ENCODE measurements around the gene GULP1. TPM values are rescaled to one million over a fixed set of nuclear protein-coding genes. Genes with fewer than 3 reads are reported as not detected.

The GULP1 gene
- total RNA-seq, 4 donors from 2014 or later: 34.0 to 46.3 (median 38.0) TPM

DNA sequence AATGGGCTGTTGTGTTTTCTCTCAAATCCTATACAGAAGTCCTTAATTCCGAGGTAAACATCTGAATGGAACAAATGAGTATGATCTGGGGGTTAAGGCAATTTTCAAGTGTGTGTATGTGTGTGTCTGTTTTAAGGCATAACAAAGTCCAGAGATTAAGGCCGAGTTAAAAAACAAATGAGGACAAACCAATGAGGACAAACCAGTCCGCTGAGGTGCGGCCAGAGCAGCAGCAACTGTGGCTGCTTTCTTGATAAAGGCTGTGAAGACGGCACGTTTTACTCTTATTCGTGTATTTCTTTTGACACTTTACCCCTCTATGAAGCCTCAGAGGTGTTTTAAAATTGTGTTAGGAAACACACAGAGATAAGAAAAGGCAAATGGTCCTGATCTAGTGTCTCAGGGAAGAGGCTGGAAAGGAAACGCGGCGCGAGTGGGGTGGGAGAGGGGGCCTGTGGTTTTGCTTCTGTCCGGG, 495 bp upstream of the GULP1 start:
- DNase-seq: peak; percentile 43 to 48
- TF ChIP-seq CTCF (IDR thresholded peaks at IDR 0.05) (no peak), POLR2A (IDR thresholded peaks at IDR 0.05) (peak in 1 of 2 donors; percentile 53)
- H3K36me3 ChIP-seq: no peaks in the 10 kb centered on the region
- H3K9me3 ChIP-seq: no peaks in the 10 kb centered on the region
- peak overlapping the region; percentile 45 to 77 (median 67) for H3K4me3 ChIP-seq (replicated peaks in 1 of 3)
- H3K4me1 ChIP-seq: peaks cover 6 to 13% of the 10 kb centered on the region in 2 donors
- intact Hi-C loops (cut with DNase I): no loop called here
- WGBS, 2 donors: 8 to 11% methylated on average over 12 of the region's 12 CpGs
- no peaks in the 10 kb centered on the region for H3K27me3 ChIP-seq
- peak overlapping the region; percentile 95 to 98 (median 97) for H3K27ac ChIP-seq

DNA sequence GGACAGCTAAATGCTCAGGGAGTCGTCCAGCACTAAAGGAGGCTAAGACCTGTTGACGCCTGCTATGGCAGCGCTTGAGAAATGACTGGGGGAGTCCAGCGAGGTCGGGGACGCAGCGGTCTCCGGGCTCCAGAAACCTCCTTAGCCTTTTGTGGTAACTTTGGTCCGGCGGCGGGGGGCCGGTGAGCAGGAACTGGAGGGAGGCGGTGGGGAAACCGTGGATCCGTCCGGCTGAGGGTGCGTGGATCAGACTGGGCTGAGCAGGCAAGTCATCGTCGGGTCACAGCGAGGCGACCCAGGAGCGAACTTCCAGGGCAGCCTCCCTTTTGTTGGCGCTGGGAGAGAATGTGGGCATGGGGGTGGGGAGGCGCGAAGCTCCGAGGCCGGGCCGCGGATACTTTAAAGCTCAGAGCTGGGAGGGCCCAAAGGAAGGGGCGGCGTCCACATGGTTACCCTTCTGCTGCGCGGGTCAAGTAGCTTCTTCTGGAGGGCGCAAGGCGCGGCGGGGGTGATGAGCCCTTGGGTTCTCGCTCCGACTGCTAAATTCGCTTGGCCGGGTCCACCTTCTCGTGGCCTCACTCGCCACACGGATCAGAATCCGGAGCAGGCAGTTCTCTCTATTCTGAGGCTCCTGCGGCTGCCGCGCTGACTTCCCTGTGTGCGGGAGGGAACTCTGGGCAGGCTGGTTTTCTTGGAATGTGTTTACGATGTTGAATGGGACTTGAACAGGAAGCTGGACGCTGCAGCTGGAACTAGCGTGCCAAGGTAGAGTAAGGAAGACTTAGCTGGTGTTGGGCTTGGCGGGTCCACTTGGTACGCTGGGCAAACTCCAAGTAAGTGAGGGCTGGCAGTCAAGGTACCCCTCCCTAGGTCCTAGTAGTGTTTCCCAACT, 920 bp downstream of the GULP1 start:
- Histone ChIP-seq H3K36me3 (no peaks in the 10 kb centered on the region), H3K4me3 (replicated peaks in 1 of 3) (peak overlapping the region; percentile 45 to 77 (median 67)), H3K4me1 (peaks cover 6 to 13% of the 10 kb centered on the region in 2 donors), H3K27me3 (no peaks in the 10 kb centered on the region), H3K27ac (peak overlapping the region; percentile 95 to 98 (median 97)), H3K9me3 (no peaks in the 10 kb centered on the region)
- intact Hi-C loops (cut with DNase I): no loop called here
- TF ChIP-seq POLR2A (IDR thresholded peaks at IDR 0.05) (peak; percentile 35 to 73), CTCF (IDR thresholded peaks at IDR 0.05) (no peak)
- 1 to 2% methylated on average over 25 to 34 of the region's 54 CpGs for WGBS, 2 donors
- DNase-seq: peak; percentile 77 to 83

DNA sequence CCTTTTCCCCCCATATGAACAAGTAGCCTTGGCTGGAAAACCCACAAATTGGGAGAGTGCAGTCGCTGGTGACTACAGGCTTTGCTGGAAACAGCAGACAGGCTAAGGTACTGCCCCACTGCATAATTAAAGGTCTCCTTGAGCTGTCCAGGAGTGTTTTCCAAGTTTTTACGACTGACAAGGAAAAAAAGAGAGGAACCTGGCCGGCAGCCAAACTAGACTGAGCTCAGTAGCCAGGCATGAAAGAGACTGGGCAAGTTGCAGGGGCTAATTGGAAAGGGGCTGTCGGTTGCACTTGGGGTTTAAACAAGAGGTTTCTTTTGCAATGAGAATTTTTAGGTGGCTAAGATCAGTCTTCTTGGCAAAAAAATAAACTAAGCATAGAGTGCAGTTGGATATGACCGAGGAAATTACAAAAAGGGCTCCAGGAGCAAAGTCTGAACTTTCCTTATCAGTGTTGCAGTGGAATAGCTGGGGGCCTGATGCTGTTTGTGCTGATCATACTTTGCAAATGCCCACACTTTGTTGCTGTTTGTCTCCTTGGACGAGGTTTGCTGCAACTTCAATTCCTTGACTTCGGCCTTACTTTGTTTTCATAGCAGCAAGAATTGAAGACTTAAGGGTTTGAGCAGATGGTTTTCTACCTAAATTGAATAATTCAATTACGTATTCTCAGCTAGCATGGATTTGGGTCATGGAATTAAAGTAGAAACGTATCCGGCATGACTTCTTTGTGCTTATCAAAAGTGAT, 2.1 kb downstream of the GULP1 start:
- DNase-seq: peak; percentile 83 to 88
- H3K4me1 ChIP-seq: peaks cover 6 to 13% of the 10 kb centered on the region in 2 donors
- intact Hi-C loops (cut with DNase I): no loop called here
- no peaks in the 10 kb centered on the region for H3K36me3 ChIP-seq
- H3K27ac ChIP-seq: peak overlapping the region; percentile 95 to 98 (median 97)
- TF ChIP-seq CTCF (IDR thresholded peaks at IDR 0.05) (no peak), POLR2A (IDR thresholded peaks at IDR 0.05) (no peak)
- 12 to 19% methylated on average over 10 of the region's 10 CpGs for WGBS, 2 donors
- H3K9me3 ChIP-seq: no peaks in the 10 kb centered on the region
- no peaks in the 10 kb centered on the region for H3K27me3 ChIP-seq
- peak overlapping the region; percentile 45 to 77 (median 67) for H3K4me3 ChIP-seq (replicated peaks in 1 of 3)

- Histone ChIP-seq H3K4me3 (replicated peaks in 1 of 3) (no peak overlapping the region), H3K4me1 (peaks cover 6 to 13% of the 10 kb centered on the region in 2 donors), H3K27me3 (no peaks in the 10 kb centered on the region), H3K36me3 (no peaks in the 10 kb centered on the region), H3K27ac (peak overlapping the region; percentile 95 to 98 (median 97)), H3K9me3 (no peaks in the 10 kb centered on the region)
- intact Hi-C loops (cut with DNase I): no loop called here
- DNase-seq: no peak
- WGBS, 2 donors: 61 to 77% methylated on average over 1 of the region's 1 CpG
- TF ChIP-seq POLR2A (IDR thresholded peaks at IDR 0.05) (no peak), CTCF (IDR thresholded peaks at IDR 0.05) (no peak)
Observed at GRCh38 chr2:188294352-188294926, 2.8 kb downstream of the GULP1 start.
